Muscle of arm (tissue), 12 donors: ENCODE data around the gene PRC1. TPM values are rescaled to one million over a fixed set of nuclear protein-coding genes. Genes with fewer than 3 reads are reported as not detected.

Experiments used
- DNase-seq: peaks from one replicate; pipeline ENCODE4 v3.0.0-alpha.2; 2013
- polyA plus RNA-seq, 12 donors: library from polyadenylated mRNA; unstranded; fragments of 120-200 nt; gene quantifications; one replicate each; pipeline ENCODE4 v1.2.1, GENCODE V29; 2013; ENCODE audit not compliant: insufficient read length in 12 of 12

The PRC1 gene
- polyA plus RNA-seq, 12 donors = 28.7 to 93.6 (median 44.7) TPM; not detected in 1

DNA sequence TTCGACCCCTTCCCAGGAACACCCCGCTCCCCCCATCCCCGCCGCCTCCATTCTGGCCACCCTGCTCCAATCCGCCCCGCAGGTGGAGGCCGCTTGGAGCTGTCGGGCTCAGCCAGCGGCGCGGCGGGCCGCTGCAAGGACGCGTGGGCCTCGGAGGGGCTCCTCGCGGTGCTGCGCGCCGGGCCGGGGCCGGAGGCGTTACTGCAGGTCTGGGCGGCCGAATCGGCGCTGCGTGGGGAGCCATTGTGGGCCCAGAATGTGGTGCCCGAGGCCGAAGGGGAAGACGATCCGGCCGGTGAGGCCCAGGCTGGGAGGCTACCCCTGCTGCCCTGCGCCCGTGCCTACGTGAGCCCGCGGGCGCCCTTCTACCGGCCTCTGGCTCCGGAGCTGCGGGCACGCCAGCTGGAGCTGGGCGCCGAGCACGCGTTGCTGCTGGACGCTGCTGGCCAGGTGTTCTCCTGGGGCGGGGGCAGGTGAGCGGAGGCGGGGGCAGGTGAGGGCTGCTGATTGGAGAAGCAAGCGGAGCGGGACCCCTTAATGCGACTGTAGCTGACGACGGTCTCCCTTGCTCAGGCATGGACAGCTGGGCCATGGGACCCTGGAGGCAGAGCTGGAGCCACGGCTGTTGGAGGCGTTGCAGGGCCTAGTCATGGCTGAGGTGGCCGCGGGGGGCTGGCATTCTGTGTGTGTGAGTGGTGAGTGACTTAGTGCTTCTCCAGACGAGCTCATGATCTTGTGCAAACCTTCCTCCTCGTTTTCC lies 37.1 kb downstream of the PRC1 start:
- no peak for DNase-seq

DNA sequence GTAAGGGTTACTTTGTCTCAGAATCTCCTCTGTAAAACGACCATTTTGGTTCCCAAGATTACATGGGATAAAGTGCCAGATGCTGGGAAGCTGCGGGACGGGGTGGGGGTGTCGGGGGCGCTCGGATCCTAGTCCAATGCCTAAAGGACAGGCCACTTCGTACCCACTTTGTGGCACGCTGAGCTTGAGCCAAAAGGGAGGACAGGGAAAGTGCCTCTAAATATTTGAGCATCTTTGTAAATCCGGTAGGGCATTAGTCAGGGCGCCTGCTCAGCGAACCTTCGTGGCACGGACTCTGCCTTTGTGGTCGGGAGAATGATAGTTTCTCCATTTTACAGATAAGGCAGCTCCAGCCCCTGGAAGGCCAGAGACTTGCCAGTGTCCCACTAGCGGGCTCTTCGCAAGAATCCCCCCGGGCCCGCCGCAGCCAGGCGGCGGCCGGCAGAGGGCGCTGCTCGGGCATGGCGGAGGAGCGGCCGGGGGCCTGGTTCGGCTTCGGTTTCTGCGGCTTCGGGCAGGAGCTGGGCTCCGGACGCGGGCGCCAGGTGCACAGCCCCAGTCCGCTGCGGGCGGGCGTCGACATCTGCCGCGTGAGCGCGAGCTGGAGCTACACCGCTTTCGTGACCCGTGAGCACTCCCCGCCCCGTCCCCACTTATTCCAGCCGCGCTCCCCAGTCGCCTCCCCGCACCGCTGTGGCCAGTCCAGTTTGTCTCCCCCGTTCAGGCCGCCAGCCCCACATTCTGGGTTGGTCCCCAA lies 37.9 kb downstream of the PRC1 start:
- DNase-seq = peak; percentile 80

DNA sequence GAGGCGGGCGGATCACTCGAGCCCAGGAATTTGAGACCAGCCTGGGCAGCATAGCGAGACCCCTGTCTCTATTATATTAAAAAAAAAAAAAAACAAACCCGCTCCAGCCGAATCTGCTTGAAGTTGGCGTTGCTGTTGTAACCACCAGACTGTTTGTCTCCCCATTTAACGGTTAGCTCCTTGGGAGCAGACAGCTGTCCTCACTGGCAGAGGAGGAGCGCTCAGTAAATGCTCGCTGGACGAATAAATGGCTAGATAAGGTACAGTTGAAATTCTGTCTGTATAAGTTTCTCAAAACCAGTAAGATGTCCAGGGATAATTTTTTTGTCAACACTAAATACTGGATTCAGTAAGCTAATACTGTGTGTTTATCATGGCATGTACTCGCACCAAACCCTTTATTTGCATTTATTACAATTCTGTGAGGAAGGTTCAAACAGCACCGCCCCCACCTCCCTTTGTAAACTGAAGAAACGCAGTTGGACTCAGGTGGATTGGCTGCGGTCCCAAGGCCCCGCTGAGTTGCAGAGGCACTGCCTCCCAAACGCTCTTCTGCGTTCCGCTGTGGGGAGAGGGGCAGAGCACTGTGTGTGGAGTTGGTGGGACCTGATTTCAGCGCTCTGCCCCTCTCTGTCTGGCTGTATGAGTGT lies 38.6 kb downstream of the PRC1 start:
- DNase-seq = no peak

DNA sequence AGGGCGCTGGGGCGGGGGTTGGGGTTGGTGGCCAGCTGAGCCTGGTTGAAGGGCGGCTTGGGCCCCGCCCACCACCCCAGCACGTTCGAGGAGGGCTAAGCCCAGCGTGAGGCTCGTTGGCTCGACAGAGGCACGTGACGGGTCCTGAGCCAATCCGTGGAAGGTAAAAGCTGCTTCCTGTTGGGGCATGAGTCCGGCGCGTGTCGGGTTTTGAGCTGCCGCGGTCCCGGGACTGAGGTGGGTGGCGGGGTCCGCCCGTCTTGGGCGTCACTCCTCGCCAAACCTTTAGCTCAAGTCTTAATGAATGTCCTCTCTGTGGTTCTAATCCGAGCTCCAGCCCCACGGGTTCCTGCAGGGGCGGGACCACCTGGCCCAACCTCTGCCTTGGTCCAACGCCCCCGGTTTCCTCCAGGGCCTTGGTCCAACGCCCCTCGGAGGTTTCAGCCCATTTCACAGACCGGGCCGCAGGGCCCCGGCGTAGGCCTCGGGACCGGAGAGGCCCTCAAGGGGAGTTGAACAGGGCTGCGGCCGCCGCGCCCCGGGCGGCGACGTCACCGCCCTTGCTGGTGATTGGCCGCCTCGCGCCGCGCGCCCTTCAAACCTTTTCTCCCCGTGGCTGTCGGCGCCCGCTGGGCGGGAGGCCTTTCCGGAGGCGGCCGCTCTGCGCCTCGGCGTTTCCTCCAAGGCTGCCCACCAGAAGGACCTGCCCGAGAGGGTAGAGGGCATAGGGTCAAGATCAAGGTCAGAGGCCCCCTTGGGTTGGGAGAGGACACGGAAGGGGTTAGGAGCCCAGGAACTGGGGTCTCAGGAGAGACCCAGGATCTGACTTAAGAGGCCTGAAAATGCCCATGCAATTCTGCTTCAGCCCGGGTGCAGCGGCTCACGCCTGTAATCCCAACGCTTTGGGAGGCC lies 39.4 kb downstream of the PRC1 start, which contains the start of gene RCCD1:
TSS of gene RCCD1 (plus strand) at position 173 of the 912 bp plus-strand sequence. CDS start 1,851 bp downstream, outside the sequence.
- peak; percentile 94 for DNase-seq

DNA sequence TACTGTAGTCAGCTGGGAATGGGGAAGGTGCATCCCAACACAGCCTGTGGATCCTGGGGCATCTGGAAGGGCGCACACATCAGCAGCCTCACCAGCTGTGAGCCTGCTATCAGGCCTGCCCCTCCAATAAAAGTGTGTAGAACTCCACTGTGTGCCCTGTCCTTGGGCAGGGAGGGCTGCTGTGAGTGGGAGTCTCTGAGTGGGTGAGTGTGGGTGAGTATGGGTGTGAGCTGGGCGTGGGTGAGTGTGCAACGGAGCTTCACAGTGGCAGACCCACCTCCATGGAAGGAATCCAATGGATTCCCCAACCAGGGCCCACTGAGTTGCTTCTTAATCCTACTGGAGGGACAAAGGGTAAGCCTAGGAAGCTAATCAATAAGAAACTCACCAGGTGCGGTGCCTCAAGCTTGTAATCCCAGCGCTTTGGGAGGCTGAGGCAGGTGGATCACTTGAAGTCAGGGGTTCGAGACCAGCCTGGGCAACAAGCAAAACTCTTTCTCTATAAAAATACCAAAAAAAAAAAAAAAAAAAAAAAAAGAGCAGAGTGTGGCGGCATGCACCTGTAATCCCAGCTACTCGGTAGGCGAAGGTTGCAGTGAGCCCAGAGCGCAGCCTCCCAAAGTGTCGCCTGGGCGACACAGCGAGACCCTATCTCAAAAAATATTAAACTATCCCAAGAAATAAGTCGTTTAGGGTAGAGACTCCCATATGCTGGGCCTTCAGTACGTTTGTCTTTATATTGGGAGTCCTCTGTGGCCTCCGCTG lies 40.2 kb downstream of the PRC1 start:
- no peak for DNase-seq

DNA sequence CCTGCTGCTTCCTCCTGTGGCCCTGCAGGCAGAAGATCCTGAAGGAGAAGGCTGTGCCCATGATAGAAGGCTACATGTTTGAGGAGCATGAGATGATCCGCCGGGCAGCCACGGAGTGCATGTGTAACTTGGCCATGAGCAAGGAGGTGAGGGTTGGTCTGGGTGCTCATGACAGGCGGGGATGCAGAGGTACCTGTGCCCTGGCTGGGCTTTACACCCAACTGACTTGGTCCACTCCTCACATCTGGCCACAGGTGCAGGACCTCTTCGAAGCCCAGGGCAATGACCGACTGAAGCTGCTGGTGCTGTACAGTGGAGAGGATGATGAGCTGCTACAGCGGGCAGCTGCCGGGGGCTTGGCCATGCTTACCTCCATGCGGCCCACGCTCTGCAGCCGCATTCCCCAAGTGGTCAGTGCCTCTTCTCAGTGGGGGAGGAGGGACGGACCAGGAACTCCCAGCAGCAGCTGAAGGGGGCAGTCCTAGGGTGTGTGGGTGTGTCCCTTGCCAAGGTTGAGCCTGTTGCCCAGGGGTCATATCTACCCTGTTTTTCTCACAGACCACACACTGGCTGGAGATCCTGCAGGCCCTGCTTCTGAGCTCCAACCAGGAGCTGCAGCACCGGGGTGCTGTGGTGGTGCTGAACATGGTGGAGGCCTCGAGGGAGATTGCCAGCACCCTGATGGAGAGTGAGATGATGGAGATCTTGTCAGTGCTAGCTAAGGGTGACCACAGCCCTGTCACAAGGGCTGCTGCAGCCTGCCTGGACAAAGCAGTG lies 41.2 kb downstream of the PRC1 start:
- DNase-seq = no peak

DNA sequence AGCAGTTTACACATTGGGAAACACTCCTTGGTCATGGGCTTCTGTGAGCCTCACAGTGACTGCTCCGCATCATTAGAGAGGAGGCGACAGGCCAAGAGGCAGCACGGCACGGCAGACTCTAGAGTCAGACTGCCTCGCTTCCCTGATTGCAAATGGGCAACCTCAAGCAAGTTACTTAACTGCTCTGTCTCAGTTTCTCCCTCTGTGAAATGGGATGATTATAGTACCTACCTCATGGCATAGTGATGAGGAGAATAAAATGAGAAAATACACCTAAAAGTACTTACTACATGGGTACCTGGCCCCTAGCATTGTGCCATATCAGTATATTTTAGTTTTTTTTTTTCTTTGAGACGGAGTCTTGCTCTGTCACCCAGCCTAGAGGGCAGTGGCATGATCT lies 43.7 kb downstream of the PRC1 start:
- DNase-seq = no peak

DNA sequence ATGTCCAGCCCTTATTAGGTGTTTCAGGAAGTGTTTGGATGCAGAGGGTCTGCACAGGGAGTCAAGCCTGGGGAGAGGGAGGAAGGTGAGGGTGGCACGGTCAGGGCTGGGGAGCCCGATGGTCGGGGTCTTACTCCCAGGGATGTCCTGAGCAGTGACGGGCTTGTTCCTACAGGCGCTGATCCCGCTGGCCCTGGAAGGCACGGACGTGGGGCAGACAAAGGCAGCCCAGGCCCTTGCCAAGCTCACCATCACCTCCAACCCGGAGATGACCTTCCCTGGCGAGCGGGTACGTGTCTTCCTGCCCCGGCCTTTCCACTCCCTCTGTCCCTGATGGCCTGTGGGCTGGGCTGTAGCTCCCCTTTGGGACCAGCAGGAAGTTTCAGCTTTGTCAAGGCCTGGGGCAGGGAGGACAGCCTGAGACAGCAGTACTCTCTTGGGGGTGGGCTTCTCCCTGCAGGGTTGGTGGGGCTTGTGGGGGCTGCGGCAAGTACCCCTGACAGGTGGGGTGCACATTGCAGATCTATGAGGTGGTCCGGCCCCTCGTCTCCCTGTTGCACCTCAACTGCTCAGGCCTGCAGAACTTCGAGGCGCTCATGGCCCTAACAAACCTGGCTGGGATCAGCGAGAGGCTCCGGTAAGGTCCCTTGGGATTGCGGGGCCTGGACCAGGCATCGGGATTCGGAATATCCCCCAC lies 44.2 kb downstream of the PRC1 start:
- DNase-seq = no peak

DNA sequence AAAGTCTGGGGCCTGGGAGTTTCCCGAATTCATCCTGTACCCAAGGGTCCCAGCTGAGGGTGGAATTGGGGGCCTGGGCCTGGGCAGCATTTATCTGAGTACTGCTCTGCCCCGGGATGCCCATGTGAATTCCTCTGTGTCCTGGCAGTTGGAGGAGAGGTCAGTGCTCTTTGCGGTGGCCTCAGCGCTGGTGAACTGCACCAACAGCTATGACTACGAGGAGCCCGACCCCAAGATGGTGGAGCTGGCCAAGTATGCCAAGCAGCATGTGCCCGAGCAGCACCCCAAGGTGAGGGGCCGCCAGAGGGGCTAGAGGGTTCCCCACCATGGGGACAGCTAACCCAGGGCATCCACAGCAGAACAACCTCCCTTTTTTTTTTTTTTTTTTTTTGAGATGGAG lies 45.8 kb downstream of the PRC1 start:
- DNase-seq = no peak

DNA sequence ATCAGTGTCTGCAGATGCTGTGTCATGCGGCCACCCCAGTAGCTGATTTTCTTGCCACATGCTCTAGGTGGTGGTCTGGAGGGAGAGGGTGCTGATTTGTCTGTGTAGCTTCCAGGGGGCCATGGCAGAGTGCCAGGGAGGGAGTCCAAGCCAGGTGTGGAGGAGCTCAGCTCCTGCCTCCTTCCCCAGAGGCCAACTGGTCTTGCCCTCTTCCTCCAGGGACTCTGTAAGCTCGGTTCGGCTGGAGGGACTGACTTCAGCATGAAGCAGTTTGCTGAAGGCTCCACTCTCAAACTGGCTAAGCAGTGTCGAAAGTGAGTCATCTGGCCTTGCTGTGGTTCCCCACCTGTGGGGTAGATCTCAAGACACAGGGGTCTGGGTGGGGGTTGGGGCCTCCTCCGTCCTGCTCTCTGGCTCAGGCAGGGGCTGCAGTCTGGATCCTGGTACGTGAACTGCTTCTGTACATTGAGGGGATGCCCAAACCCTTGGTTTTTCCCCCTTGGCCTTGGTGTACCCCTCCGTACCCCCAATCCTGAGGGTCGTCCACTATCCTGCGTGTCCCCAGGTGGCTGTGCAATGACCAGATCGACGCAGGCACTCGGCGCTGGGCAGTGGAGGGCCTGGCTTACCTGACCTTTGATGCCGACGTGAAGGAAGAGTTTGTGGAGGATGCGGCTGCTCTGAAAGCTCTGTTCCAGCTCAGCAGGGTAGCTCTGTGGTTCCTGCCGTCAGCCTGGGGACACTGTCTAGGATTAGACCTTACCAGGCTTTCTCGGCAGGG lies 46.6 kb downstream of the PRC1 start:
- no peak for DNase-seq

DNA sequence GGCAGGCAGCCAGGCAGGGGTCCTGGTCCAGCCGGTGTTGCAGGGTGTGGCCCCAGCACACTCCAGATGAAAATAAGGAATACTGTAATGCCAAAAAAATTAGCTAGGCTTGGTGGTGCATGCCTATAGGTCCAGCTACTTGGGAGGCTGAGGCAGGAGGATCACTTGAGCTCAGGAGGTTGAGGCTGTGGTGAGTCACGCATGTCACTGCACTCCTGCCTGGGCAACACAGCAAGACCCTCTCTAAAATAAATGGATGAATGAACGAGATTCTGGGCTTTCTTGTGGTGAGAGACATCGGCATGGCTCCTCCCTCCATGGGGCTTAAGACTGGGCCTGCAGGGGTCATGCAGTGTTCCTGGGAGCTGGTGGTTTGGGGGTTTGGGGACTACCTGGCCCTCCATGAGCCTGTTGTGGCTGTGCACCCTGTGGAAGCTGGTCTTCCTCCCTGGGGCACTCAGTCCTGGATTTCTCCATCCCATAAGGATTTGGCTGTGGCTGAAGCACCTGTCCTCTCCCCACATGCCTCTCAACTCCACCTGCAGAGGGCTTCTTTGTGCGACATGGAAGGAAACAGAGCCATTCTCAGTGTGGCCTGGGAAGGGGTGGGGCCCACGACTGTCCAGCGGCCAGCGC lies 47.3 kb downstream of the PRC1 start:
- no peak for DNase-seq

DNA sequence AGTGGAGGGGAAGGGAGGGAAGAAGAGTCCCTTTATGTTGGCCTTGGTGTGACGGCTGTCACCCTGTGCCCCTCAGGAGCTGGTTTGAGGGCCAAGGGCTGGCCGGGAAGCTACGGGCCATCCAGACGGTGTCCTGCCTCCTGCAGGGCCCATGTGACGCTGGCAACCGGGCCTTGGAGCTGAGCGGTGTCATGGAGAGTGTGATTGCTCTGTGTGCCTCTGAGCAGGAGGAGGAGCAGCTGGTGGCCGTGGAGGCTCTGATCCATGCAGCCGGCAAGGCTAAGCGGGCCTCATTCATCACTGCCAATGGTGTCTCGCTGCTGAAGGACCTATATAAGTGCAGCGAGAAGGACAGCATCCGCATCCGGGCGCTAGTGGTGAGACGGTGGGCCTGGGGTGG lies 47.8 kb downstream of the PRC1 start:
- no peak for DNase-seq

DNA sequence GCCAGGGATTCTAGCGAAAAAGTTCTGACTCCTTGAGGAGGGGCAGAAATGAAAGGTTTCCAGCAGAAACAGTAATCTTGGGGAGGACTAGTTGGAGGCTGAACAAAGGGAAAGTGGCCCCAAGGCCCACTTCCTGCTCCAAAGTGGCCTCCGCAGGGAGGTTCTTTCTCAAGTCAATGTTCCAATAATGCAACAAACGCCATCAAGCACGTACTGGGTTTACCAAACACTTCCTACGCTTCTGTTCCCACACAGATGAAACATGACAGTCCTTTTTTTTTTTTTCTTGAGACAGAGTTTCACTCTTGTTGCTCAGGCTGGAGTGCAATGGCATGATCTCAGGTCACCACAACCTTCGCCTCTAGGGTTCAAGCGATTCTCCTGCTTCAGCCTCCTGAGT lies 49.2 kb downstream of the PRC1 start:
- no peak for DNase-seq

DNA sequence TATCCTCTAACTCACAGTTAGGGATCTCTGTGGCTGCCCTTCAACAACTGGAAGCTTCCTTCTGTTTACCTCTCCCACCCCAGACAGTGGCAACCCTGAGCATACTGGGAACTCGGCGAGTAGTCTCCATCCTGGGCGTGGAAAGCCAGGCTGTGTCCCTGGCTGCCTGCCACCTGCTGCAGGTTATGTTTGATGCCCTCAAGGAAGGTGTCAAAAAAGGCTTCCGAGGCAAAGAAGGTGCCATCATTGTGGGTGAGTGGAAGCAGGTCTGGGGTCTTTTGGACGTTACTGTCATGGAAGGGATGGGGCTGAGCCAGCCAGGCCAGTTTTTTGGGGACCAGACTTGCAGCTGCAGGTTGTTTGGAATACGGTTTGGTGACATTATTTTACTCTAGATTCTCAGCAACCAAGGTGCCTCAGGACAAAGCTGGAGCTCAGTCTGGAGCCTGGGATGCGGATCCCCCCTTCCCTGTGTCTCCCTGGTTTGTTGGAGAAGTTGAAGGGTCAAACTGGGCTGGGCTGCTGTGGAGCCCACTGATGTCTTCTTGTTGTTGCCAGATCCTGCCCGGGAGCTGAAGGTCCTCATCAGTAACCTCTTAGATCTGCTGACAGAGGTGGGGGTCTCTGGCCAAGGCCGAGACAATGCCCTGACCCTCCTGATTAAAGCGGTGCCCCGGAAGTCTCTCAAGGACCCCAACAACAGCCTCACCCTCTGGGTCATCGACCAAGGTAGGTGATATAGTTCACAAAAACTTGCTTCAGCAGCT lies 51.8 kb downstream of the PRC1 start:
- DNase-seq = no peak

DNA sequence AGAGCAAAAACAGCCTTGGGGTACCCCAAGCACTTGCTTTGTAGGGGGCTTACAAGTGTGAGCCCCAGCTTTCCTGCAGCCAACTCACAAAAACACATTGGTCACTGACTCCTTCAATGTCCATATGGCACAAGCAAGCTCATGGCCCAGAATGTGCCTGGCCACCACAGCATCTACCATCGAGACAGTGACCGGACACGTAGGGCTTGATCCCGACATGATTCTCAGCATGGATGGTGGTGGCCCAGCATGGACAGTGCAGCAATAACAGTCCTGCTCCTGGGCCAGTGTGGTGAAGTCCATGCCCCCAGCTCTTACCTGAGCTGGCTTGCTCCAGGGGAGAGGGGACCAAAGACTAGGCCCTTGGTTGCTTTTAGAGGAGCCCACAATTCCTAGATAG lies 53.3 kb downstream of the PRC1 start:
- no peak for DNase-seq

DNA sequence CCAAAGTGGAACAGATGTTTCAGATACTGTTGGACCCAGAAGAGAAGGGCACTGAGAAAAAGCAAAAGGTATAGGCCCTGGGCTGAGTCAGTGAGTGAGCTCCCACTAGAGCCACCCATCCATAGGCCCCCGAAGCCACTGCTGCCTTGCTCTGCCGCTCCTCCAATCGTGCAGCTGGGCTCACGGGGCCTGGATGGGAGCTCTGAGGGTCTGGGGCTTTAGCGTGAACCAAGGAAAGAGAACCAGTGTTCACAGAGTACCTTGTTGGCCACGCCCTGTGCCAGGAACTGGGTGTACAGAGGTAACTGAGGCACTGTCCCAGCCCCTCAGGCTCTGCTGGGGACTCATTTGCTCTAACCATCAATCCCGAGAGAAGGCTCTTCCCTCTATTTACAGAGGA lies 54.6 kb downstream of the PRC1 start:
- no peak for DNase-seq

DNA sequence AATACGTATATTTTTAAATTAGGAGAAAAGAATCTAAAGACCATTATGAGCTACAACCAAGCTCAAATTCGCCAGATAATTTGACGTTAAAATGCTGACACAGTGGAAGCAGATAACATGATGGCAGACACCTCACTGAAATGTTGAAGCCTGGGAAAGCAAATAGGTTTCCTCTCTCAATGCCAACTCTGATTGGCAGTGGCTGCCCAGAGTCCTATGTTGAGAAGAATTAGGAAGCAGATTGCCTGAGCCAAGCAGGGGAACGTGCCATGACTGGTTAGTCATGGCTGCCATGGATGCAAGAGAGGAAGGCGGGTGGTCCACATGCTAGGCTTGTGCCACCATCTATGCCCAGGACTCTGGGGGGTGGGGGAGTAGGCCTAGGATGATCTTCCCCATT lies 56.1 kb downstream of the PRC1 start:
- no peak for DNase-seq
